GM19395 (cell line): ENCODE data around the gene PCDHGA7.
"Not testable (repeated sequence)": the region's sequence is repeated elsewhere in the genome, so short reads cannot be mapped to it uniquely, and the experiment has no call there.

Experiments
- ATAC-seq: cut with Tn5 transposase; IDR thresholded peaks from one replicate; pipeline ENCODE4 v1.9.1; 2021; ENCODE audit warnings: mild to moderate bottlenecking, moderate library complexity; ENCODE audit not compliant: unreplicated experiment

Gene PCDHGA7

DNA sequence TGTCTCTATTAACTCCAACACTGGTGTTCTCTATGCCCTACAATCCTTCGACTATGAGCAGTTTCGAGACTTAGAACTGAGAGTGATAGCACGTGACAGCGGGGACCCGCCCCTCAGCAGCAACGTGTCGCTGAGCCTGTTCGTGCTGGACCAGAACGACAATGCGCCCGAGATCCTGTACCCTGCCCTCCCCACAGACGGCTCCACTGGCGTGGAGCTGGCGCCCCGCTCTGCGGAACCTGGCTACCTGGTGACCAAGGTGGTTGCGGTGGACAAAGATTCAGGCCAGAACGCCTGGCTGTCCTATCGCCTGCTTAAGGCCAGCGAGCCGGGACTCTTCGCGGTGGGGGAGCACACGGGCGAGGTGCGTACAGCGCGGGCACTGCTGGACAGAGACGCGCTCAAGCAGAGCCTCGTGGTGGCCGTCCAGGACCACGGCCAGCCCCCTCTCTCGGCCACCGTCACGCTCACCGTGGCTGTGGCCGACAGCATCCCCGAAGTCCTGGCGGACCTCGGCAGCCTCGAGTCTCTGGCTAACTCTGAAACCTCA lies 40.3 kb downstream of the PCDHGA7 start:
- ATAC-seq, result no peak

DNA sequence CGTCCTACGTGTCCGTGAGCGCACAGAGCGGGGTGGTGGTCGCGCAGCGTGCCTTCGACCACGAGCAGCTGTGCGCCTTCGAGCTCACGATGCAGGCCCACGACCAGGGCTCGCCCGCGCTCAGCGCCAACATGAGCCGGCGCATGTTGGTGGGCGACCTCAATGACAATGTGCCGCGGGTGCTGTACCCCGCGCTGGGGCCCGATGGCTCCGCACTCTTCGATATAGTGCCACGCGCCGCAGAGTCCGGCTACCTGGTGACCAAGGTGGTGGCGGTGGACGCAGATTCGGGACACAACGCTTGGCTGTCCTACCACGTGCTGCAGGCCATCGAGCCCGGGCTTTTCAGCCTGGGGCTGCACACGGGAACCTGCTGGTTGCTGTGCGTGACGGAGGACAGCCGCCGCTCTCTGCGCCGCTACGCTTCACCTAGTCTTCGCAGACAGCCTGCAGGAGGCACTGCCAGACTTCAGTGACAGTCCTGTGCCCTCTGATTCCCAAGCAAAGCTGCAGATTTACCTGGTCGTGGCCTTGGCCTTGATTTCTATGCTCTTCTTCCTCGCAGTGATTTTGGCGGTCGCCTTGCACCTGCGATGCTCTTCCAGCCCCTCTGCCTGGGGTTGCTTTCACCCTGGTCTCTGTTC lies 45.4 kb downstream of the PCDHGA7 start:
- no peak for ATAC-seq

DNA sequence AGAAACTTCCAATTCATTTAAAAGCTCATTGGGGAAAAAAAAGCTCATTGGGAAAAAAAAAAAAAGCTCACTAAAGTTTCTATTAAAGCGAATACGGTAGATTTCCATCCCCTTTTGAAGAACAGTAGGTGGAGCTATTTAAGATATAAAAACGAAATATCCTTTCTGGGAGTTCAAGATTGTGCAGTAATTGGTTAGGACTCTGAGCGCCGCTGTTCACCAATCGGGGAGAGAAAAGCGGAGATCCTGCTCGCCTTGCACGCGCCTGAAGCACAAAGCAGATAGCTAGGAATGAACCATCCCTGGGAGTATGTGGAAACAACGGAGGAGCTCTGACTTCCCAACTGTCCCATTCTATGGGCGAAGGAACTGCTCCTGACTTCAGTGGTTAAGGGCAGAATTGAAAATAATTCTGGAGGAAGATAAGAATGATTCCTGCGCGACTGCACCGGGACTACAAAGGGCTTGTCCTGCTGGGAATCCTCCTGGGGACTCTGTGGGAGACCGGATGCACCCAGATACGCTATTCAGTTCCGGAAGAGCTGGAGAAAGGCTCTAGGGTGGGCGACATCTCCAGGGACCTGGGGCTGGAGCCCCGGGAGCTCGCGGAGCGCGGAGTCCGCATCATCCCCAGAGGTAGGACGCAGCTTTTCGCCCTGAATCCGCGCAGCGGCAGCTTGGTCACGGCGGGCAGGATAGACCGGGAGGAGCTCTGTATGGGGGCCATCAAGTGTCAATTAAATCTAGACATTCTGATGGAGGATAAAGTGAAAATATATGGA lies 48.0 kb downstream of the PCDHGA7 start, which contains the start of gene PCDHGA12:
Gene PCDHGA12 (plus strand): TSS at position 176 of the 782 bp plus-strand sequence. CDS start 253 bp downstream, at position 429.
- peak; percentile 85 for ATAC-seq

DNA sequence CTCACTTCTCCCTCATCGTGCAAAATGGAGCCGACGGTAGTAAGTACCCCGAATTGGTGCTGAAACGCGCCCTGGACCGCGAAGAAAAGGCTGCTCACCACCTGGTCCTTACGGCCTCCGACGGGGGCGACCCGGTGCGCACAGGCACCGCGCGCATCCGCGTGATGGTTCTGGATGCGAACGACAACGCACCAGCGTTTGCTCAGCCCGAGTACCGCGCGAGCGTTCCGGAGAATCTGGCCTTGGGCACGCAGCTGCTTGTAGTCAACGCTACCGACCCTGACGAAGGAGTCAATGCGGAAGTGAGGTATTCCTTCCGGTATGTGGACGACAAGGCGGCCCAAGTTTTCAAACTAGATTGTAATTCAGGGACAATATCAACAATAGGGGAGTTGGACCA lies 48.7 kb downstream of the PCDHGA7 start:
- ATAC-seq, result peak; percentile 65

DNA sequence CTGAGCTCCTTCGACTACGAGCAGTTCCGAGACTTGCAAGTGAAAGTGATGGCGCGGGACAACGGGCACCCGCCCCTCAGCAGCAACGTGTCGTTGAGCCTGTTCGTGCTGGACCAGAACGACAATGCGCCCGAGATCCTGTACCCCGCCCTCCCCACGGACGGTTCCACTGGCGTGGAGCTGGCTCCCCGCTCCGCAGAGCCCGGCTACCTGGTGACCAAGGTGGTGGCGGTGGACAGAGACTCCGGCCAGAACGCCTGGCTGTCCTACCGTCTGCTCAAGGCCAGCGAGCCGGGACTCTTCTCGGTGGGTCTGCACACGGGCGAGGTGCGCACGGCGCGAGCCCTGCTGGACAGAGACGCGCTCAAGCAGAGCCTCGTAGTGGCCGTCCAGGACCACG lies 49.8 kb downstream of the PCDHGA7 start:
- not testable (repeated sequence) for ATAC-seq

DNA sequence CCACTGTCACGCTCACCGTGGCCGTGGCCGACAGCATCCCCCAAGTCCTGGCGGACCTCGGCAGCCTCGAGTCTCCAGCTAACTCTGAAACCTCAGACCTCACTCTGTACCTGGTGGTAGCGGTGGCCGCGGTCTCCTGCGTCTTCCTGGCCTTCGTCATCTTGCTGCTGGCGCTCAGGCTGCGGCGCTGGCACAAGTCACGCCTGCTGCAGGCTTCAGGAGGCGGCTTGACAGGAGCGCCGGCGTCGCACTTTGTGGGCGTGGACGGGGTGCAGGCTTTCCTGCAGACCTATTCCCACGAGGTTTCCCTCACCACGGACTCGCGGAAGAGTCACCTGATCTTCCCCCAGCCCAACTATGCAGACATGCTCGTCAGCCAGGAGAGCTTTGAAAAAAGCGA lies 50.2 kb downstream of the PCDHGA7 start:
- not testable (repeated sequence) for ATAC-seq

DNA sequence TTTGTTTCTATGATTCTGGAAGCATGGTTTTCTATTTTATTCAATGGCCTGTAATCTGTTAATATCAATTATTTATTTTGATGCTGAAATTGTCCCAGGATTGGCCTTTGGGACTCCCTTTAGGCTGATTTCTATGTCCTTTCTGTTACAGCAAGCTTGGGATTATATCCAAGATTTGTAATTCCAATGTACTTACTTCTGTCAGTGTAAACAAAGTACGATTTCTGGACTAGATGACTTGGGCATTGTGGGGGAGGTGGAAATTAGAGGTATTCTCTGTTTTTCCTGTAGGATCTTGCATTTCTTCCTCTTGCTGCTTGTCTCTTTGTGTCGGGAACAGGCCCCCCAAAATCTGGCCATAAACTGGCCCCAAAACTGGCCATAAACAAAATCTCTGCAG lies 51.5 kb downstream of the PCDHGA7 start:
- ATAC-seq, result no peak
